Heart right ventricle (tissue), 16 donors: ENCODE results near the gene ABLIM2. TPM values are rescaled to one million over a fixed set of nuclear protein-coding genes. Genes with fewer than 3 reads are reported as not detected.
A peak's percentile ranks its signal among the peaks of the same experiment; 100 is the strongest.

Experiments used
- ATAC-seq, 8 donors: fragments of 200-7000 bp; cut with Tn5 transposase; one replicate each; pipeline ENCODE4 v1.9.1; 2020; ENCODE audit warnings: mild to moderate bottlenecking in 8 of 8, moderate library complexity in 8 of 8, moderate number of reproducible peaks in 1 of 8
- DNase-seq, 2 donors: peaks; one replicate each; pipeline ENCODE4 v3.0.0-alpha.2; 2020
- H3K27ac ChIP-seq, 10 donors: fragments of 200-600 bp; sonication (generic) in 2 of 10; one replicate each; pipeline versions ENCODE4 v1.5.0 to v1.8.0; 2020 to 2022; ENCODE audit warnings: mild to moderate bottlenecking in 3 of 10
- H3K27me3 ChIP-seq, 7 donors: fragments of 200-600 bp; one replicate each; pipeline ENCODE4 v1.8.0; 2021 to 2022; ENCODE audit warnings: mild to moderate bottlenecking in 2 of 7
- H3K36me3 ChIP-seq, 9 donors: fragments of 200-600 bp; sonication (generic) in 1 of 9; one replicate each; pipeline versions ENCODE4 v1.5.0 to v1.8.0; 2020 to 2022; ENCODE audit warnings: mild to moderate bottlenecking in 2 of 9
- H3K4me1 ChIP-seq, 9 donors: fragments of 200-600 bp; sonication (generic) in 1 of 9; one replicate each; pipeline versions ENCODE4 v1.5.0 to v1.8.0; 2020 to 2022; ENCODE audit warnings: mild to moderate bottlenecking in 4 of 9
- H3K4me3 ChIP-seq, 10 donors: fragments of 200-600 bp; sonication (generic) in 2 of 10; one replicate each; pipeline versions ENCODE4 v1.5.0 to v1.8.0; 2020 to 2022; ENCODE audit warnings: mild to moderate bottlenecking in 7 of 10, moderate library complexity in 2 of 10
- H3K9me3 ChIP-seq, 11 donors: fragments of 200-600 bp in 10 of 11; sonication (generic) in 2 of 11; one replicate each; pipeline versions ENCODE4 v1.5.0 to v1.8.0; 2013 to 2022; ENCODE audit warnings: mild to moderate bottlenecking in 2 of 11, control low read depth in 1 of 11, moderate library complexity in 1 of 11
- WGBS, 2 donors: extraction: QIAGEN DNeasy Blood & Tissue Kit; methylation state at CpG; one replicate each; pipeline ENCODE4 v1.1.7; 2013; ENCODE audit warnings: inconsistent platforms in 1 of 2; 5-methylcytosine and 5-hydroxymethylcytosine counted together
- intact Hi-C, 10 donors: fragments of 100-400 bp; cut with DNase I; formaldehyde crosslinking; loops; one replicate each; pipeline versions ENCODE4 v1.11.1 to v1.14.2; 2022
- polyA plus RNA-seq, 2 donors: library from polyadenylated mRNA; stranded (reverse); fragments of 200-250 nt; gene quantifications; one replicate each; pipeline ENCODE4 v1.2.3, GENCODE V29; 2013
- total RNA-seq, 10 donors: library from RNA; stranded (reverse); fragmentation: NEBNext Ultra II Directional in 3 of 10; extraction: Animal tissue kit (Norgen Biotek cat#: 25700) in 3 of 10; gene quantifications; one replicate each; pipeline versions ENCODE4 v1.2.1 to v1.2.4, GENCODE V29; 2021 to 2023
- TF ChIP-seq, protein P1 (sequence below), 9 donors: fragments of 200-600 bp; sonication (generic) in 2 of 9; IDR thresholded peaks; one replicate each; pipeline versions ENCODE4 v1.5.0 to v1.8.0; 2021 to 2022; ENCODE audit warnings: antibody characterized with exemption in 9 of 9, mild to moderate bottlenecking in 5 of 9, moderate library complexity in 1 of 9
- donor health status: Arrhythmogenic right ventricular cardiomyopathy.
- donor health status: ischemic (EF 13 %, LVEDD 7.1; RV severe dilation, severe dysfunction).
- donor health status: healthy with polysubstance abuse.
- donor health status: DM: no; HTN: yes; CAD: no.
- donor health status: DM: no; HTN: no; CAD: no.
- donor health status: ischemic (EF 25% LVEDD 6.9; RV normal size, moderate dysfunction).
- donor health status: ischemic (EF 25% LVEDD 5.7; RV mildly dilated, moderate dysfunction).
- donor health status: healthy.
- donor health status: DM: yes; HTN: yes; CAD: no.
- donor health status: Ischemic cardiomyopathy.
- donor health status: ischemic (EF 35%, LVEDD 5.7; RV mildly dilated, moderate dysfunction).
- donor health status: nonischemic (EF 11% LVEDD 7.7; RV severe dilation, severe dysfunction).
- donor health status: DM: yes; HTN: yes; CAD: no.
- donor health status: PGD.
- donor health status: ischemic (EF 29% LVEDD 5.4; RV normal size, mild dysfunction).
- donor health status: nonischemic (EF 23%, LVEDD 6.1; RV moderate dilation, normal function).

The ABLIM2 gene
- total and polyA plus RNA-seq, 12 donors: 7.2 to 27.8 (median 17.6) TPM

- no peaks in the 10 kb centered on the region for H3K27me3 ChIP-seq
- TF ChIP-seq, protein P1, sequence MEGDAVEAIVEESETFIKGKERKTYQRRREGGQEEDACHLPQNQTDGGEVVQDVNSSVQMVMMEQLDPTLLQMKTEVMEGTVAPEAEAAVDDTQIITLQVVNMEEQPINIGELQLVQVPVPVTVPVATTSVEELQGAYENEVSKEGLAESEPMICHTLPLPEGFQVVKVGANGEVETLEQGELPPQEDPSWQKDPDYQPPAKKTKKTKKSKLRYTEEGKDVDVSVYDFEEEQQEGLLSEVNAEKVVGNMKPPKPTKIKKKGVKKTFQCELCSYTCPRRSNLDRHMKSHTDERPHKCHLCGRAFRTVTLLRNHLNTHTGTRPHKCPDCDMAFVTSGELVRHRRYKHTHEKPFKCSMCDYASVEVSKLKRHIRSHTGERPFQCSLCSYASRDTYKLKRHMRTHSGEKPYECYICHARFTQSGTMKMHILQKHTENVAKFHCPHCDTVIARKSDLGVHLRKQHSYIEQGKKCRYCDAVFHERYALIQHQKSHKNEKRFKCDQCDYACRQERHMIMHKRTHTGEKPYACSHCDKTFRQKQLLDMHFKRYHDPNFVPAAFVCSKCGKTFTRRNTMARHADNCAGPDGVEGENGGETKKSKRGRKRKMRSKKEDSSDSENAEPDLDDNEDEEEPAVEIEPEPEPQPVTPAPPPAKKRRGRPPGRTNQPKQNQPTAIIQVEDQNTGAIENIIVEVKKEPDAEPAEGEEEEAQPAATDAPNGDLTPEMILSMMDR (IDR thresholded peaks at IDR 0.05): no peak
- H3K27ac ChIP-seq: no peak overlapping the region
- WGBS, 2 donors: 89 to 92% methylated on average over 11 of the region's 11 CpGs
- H3K4me1 ChIP-seq: no peaks in the 10 kb centered on the region
- ATAC-seq (peak in 2 of 8 donors; percentile 13 to 43), DNase-seq (no peak)
- H3K36me3 ChIP-seq: no peaks in the 10 kb centered on the region
- no peak overlapping the region for H3K4me3 ChIP-seq
- intact Hi-C loops: no loop called here
- peaks cover 0 to 19% (median 2%) of the 10 kb centered on the region in 11 donors for H3K9me3 ChIP-seq
Observed at GRCh38 chr4:7992846-7993245, 165.8 kb downstream of the ABLIM2 start.

DNA sequence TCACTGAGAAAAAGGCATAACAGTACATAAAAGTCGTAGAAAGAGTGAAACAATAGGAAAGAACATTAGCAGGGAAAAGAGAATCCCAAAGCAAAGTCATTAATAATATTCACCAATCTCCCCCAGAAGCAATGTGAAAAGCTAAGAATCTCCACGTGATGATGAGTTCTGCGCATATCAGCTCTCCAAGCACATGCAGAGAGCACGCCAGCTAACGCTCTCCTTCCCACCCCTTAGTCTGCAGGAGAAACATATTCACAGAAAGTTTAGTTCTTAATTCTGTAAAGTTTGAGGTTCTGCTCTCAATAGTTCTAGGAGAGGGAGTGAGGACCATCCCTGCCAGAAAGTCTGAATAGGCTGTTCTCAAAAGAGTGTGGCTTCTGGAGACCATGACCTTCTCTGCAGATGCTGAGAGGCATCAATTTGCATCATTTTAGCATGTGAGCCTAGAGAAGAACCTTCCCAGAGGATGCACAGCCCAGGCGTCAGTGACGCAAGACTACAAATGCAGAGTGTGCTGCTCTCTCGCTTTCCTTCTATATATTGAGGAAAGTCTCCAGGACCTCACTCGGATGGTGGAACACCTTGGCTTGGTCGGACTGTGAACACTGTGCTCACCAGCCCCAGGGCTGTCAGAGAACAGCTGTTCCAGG lies 167.7 kb downstream of the ABLIM2 start:
- Histone ChIP-seq H3K9me3 (peaks cover 0 to 13% (median 2%) of the 10 kb centered on the region in 11 donors), H3K27ac (no peak overlapping the region), H3K4me1 (peaks cover 0 to 13% (median 7%) of the 10 kb centered on the region in 9 donors), H3K36me3 (no peaks in the 10 kb centered on the region), H3K27me3 (no peaks in the 10 kb centered on the region), H3K4me3 (no peak overlapping the region)
- 90 to 92% methylated on average over 10 of the region's 10 CpGs for WGBS, 2 donors
- intact Hi-C loops: no loop called here
- DNase-seq (no peak), ATAC-seq (no peak)
- TF ChIP-seq, protein P1 (IDR thresholded peaks at IDR 0.05): no peak

DNA sequence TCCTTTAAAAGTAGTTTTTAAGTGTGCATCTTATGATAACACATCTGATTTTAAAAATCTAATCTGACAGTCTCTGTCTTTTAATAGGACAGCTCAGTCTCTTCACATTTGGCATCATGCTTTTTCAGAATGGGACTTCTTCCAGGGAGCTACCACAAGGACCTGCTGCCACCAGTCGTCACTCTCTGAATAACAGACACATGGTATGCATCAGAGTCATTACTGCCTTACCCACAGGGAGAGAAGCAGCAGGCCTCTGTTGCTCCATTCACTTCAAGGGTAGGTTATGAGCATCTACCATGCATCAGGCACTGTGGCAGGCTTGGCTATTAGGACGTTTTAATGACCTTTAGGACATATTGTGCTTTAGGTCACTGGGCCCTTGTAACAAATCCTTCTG lies 169.0 kb downstream of the ABLIM2 start:
- H3K27me3 ChIP-seq: no peaks in the 10 kb centered on the region
- peaks cover 0 to 18% (median 10%) of the 10 kb centered on the region in 9 donors for H3K4me1 ChIP-seq
- ATAC-seq (no peak), DNase-seq (no peak)
- peaks cover 0 to 13% (median 2%) of the 10 kb centered on the region in 11 donors for H3K9me3 ChIP-seq
- H3K27ac ChIP-seq: no peak overlapping the region
- no peaks in the 10 kb centered on the region for H3K36me3 ChIP-seq
- WGBS, 2 donors: 57 to 72% methylated on average over 2 of the region's 2 CpGs
- TF ChIP-seq, protein P1 (IDR thresholded peaks at IDR 0.05): no peak
- intact Hi-C loops: loop anchor here in 7 of 10 donors (2.0 to 10.0 kb wide), 8 partner anchors 55 to 232 kb away; partner anchors contain the start of gene AFAP1 (in 1 of the 7)
- no peak overlapping the region for H3K4me3 ChIP-seq

DNA sequence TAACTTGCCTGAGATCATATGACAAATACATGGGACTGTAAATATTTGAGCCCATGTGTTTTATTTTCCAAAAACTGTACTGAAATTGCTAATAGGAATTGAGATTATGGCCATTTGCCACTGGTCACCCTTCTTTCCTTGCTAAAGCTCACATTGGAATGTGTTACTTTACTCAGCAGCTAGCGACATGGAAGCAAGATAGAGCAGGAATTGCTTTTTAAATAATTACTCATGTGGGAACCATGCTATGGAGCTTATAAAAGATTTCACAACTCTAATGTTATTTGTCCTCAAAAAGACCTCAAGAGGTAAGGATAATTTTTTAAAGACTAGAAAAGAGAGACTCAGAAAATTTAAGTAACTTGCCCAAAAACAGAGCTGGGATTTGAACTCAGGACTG lies 170.2 kb downstream of the ABLIM2 start:
- ATAC-seq (no peak), DNase-seq (no peak)
- peaks cover 0 to 18% (median 10%) of the 10 kb centered on the region in 9 donors for H3K4me1 ChIP-seq
- H3K36me3 ChIP-seq: no peaks in the 10 kb centered on the region
- no peaks in the 10 kb centered on the region for H3K27me3 ChIP-seq
- H3K4me3 ChIP-seq: no peak overlapping the region
- H3K9me3 ChIP-seq: peaks cover 0 to 13% (median 2%) of the 10 kb centered on the region in 11 donors
- TF ChIP-seq, protein P1 (IDR thresholded peaks at IDR 0.05): no peak
- intact Hi-C loops: loop anchor here in 7 of 10 donors (2.0 to 10.0 kb wide), 8 partner anchors 54 to 231 kb away; partner anchors contain the start of gene AFAP1 (in 1 of the 7)
- H3K27ac ChIP-seq: no peak overlapping the region
- WGBS, 2 donors: 90 to 98% methylated on average over 1 of the region's 1 CpG
